OCI-LY7 (cell line): Measurements from ENCODE around the gene ZNF778. TPM values are rescaled to one million over a fixed set of nuclear protein-coding genes. Genes with fewer than 3 reads are reported as not detected.

ENCODE experiments used
- BruUV-seq: library from RNA; stranded (reverse); fragments of 400-500 nt; replicated peaks from 2 replicates; lab custom pipeline; 2021; lab: Mats Ljungman, UMichigan
- CTCF ChIA-PET: fragments of 300-600 bp; sonication (Branson Sonifier 250); formaldehyde crosslinking; loops from one replicate; lab custom pipeline; 2022; ENCODE audit warnings: antibody characterized with exemption; ENCODE audit not compliant: unreplicated experiment; lab: Charles Lee
- POLR2A ChIA-PET: fragments of 300-600 bp; sonication (Branson Sonifier 250); formaldehyde crosslinking; loops from one replicate; lab custom pipeline; 2022; ENCODE audit warnings: antibody characterized with exemption; lab: Charles Lee
- DNase-seq: peaks from one replicate; pipeline ENCODE4 v3.0.0-alpha.2; 2015; ENCODE audit warnings: low spot score
- H2AFZ ChIP-seq: fragments of 200-600 bp; sonication (generic), shearing (Covaris generic); 2 replicates; pipeline ENCODE4 v1.6.1; 2014; ENCODE audit warnings: mild to moderate bottlenecking, antibody characterized with exemption, low read length, moderate library complexity
- H3K27ac ChIP-seq: fragments of 200-600 bp; sonication (generic); 2 replicates; pipeline ENCODE4 v1.5.1; 2014; ENCODE audit warnings: mixed run types, low read depth, mild to moderate bottlenecking, moderate library complexity, low read length, inconsistent platforms; ENCODE audit not compliant: poor library complexity, severe bottlenecking
- H3K36me3 ChIP-seq: fragments of 200-600 bp; sonication (generic); 2 replicates; pipeline ENCODE4 v1.6.1; 2014; ENCODE audit warnings: mild to moderate bottlenecking, antibody characterized with exemption, low read length, moderate library complexity, mixed read lengths; ENCODE audit not compliant: insufficient read depth
- H3K4me1 ChIP-seq: fragments of 200-600 bp; sonication (generic); 2 replicates; pipeline ENCODE4 v1.5.1; 2014; ENCODE audit warnings: mild to moderate bottlenecking, low read length; ENCODE audit not compliant: insufficient read depth, poor library complexity, severe bottlenecking
- H3K4me2 ChIP-seq: fragments of 200-600 bp; sonication (generic); 2 replicates; pipeline ENCODE4 v1.6.1; 2014; ENCODE audit warnings: mild to moderate bottlenecking, low read length
- H3K4me3 ChIP-seq: fragments of 200-600 bp; sonication (generic); 2 replicates; pipeline ENCODE4 v1.5.1; 2014; ENCODE audit warnings: mild to moderate bottlenecking, low read depth, low read length; ENCODE audit not compliant: poor library complexity, severe bottlenecking
- H3K79me2 ChIP-seq: fragments of 200-600 bp; sonication (generic); 2 replicates; pipeline ENCODE4 v1.6.1; 2016; ENCODE audit warnings: low read depth, mild to moderate bottlenecking, low read length, moderate library complexity, mixed read lengths; ENCODE audit not compliant: insufficient read depth
- H3K9me2 ChIP-seq: fragments of 200-600 bp; sonication (generic); 2 replicates; pipeline ENCODE4 v1.6.1; 2016; ENCODE audit warnings: mild to moderate bottlenecking, low read length, mixed read lengths; ENCODE audit not compliant: insufficient read depth
- H3K9me3 ChIP-seq: fragments of 200-600 bp; sonication (generic); 2 replicates; pipeline ENCODE4 v1.6.1; 2014; ENCODE audit warnings: mild to moderate bottlenecking, mixed run types, low read length, mixed read lengths
- H4K20me1 ChIP-seq: fragments of 200-600 bp; sonication (generic); 2 replicates; pipeline ENCODE4 v1.6.1; 2014; ENCODE audit warnings: mild to moderate bottlenecking, antibody characterized with exemption, low read length, moderate library complexity, mixed read lengths; ENCODE audit not compliant: insufficient read depth
- EZH2phosphoT487 ChIP-seq: fragments of 200-600 bp; sonication (generic); IDR thresholded peaks from 2 replicates; pipeline ENCODE4 v1.6.1; 2018; ENCODE audit warnings: low read depth, borderline replicate concordance, mild to moderate bottlenecking, mixed run types, antibody characterized with exemption, low read length, moderate library complexity, mixed read lengths
- intact Hi-C: fragments of 100-400 bp; cut with micrococcal nuclease; formaldehyde crosslinking; loops from one replicate; pipeline ENCODE4 v1.10.0; 2022; ENCODE audit not compliant: unreplicated experiment
- total RNA-seq, 2 experiments: library from RNA; depleted of rRNA in 1 of 2; stranded (reverse); fragments of >200 nt in 1 of 2; shearing (Covaris generic) in 1 of 2; gene quantifications; 2 replicates each; pipeline ENCODE4 v1.2.3, GENCODE V29; 2014 to 2022
- TF ChIP-seq, protein P1 (sequence below): fragments of 200-600 bp; sonication (generic); conservative IDR thresholded peaks from 2 replicates; pipeline ENCODE4 v1.5.1; 2014; ENCODE audit warnings: mild to moderate bottlenecking, antibody characterized with exemption, low read length, moderate library complexity, mixed read lengths

The ZNF778 gene
- total RNA-seq, 2 experiments from 2014 or later, result 9.4 to 9.9 TPM

DNA sequence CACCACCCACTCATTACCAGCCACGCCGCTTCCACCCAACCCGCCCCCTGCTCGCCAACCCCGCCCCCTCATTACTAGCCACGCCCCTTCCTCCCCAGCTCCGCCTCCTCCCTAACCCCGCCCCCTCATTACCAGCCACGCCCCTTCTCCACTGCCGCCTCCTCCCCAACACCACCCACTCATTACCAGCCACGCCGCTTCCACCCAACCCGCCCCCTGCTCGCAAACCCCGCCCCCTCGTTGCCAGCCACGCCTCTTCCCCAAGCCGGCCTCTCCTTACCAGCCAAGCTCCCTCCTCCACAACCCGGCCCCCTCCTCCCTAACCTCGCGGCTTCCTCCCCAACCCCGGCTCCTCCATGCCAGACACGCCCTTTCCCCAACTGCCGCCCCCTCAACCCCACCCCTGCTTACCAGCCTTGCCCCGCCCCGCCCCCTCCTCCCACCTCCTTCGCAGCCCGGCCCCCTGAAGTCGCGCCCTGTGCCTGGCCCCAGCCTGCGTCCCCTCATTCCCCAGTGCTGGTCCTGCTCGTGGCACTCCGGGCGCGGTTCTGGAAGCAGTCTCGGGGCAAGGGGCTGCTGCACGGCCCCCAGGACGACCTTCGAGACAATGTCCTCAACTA, 24.4 kb upstream of the ZNF778 start:
- Histone ChIP-seq H2AFZ (no peak overlapping the region), H3K36me3 (no peaks in the 10 kb centered on the region), H3K4me2 (no peak overlapping the region), H3K79me2 (no peaks in the 10 kb centered on the region), H3K9me3 (no peaks in the 10 kb centered on the region), H3K9me2 (no peaks in the 10 kb centered on the region), H3K27ac (no peak overlapping the region), H3K4me1 (no peaks in the 10 kb centered on the region), H3K4me3 (no peak overlapping the region), H4K20me1 (no peaks in the 10 kb centered on the region)
- DNase-seq, result peak; percentile 72
- TF ChIP-seq, protein P1, sequence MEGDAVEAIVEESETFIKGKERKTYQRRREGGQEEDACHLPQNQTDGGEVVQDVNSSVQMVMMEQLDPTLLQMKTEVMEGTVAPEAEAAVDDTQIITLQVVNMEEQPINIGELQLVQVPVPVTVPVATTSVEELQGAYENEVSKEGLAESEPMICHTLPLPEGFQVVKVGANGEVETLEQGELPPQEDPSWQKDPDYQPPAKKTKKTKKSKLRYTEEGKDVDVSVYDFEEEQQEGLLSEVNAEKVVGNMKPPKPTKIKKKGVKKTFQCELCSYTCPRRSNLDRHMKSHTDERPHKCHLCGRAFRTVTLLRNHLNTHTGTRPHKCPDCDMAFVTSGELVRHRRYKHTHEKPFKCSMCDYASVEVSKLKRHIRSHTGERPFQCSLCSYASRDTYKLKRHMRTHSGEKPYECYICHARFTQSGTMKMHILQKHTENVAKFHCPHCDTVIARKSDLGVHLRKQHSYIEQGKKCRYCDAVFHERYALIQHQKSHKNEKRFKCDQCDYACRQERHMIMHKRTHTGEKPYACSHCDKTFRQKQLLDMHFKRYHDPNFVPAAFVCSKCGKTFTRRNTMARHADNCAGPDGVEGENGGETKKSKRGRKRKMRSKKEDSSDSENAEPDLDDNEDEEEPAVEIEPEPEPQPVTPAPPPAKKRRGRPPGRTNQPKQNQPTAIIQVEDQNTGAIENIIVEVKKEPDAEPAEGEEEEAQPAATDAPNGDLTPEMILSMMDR, result no peak
- no peak for TF ChIP-seq EZH2phosphoT487
- intact Hi-C loops, result loop anchor here (2.0 kb wide), 1 partner anchor 22 kb away; the partner anchor contains the start of gene CDH15
- no TSS peak for BruUV-seq
- ChIA-PET POLR2A (interaction anchor here (0.7 to 1.4 kb wide), 7 partner anchors 10 to 623 kb away, joined by 3 to 10 read pairs (median 4); partner anchors contain the start of genes CDH15, ZC3H18 and ZNF778), CTCF (interaction anchor here (0.5 to 1.1 kb wide), 6 partner anchors 22 to 684 kb away, joined by 3 to 8 read pairs (median 3); partner anchors contain the start of gene CDH15)

DNA sequence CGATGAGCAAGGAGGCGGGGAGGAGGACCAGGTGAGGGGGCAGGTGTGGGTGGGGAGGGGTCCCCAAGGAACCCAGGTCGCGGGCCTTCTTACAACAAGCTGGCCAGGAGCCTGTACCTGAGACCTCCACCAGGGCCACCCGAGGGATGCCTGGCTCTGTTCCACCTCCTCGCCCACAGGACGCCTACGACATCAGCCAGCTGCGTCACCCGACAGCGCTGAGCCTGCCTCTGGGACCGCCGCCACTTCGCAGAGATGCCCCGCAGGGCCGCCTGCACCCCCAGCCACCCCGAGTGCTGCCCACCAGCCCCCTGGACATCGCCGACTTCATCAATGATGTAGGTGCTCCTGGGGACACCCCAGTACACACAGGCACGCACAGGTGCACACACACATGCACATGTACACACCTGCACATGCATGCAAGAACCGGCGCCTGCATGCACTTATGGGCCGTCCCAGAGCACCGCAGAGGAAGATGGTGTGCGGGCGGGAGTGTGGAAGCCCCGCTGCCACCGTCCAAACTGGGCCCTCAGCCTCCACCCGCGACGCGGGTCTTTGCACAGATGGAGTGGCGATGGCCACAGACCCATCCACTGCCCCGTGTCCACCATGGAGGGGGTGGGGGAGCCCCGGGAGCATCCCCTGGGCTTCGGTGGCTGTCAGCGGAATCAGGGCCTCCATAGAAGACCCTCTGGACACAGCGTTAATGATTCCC, 23.8 kb upstream of the ZNF778 start:
- Histone ChIP-seq H3K36me3 (no peaks in the 10 kb centered on the region), H3K79me2 (no peaks in the 10 kb centered on the region), H3K27ac (no peak overlapping the region), H2AFZ (no peak overlapping the region), H3K9me2 (no peaks in the 10 kb centered on the region), H3K9me3 (no peaks in the 10 kb centered on the region), H4K20me1 (no peaks in the 10 kb centered on the region), H3K4me3 (no peak overlapping the region), H3K4me1 (no peaks in the 10 kb centered on the region), H3K4me2 (no peak overlapping the region)
- TF ChIP-seq, protein P1, result no peak
- no peak for TF ChIP-seq EZH2phosphoT487
- POLR2A ChIA-PET, result interaction anchor here (1.4 kb wide), 1 partner anchor 384 kb away, joined by 10 read pairs; no protein-coding TSS in a partner anchor
- no TSS peak for BruUV-seq
- CTCF ChIA-PET, result interaction anchor here (0.5 kb wide), 1 partner anchor 422 kb away, joined by 3 read pairs; no protein-coding TSS in a partner anchor
- no peak for DNase-seq
- intact Hi-C loops, result loop anchor here (2.0 kb wide), 1 partner anchor 23 kb away; the partner anchor contains the start of gene CDH15
